Activated T-cell treated with anti-CD3 and anti-CD28 coated beads, Interleukin-2, amount 50 U/mL, for 24 hours (primary cell): ENCODE results near the gene EPHB3.

Experiments
- DNase-seq: peaks from one replicate; pipeline ENCODE4 v3.0.0-alpha.2; 2020
- H3K27ac Mint-ChIP-seq: 2 replicates; pipeline ENCODE4 v1.8.0; 2020; ENCODE audit warnings: mild to moderate bottlenecking, mixed read lengths
- H3K27me3 Mint-ChIP-seq: 2 replicates; pipeline ENCODE4 v1.8.0; 2020; ENCODE audit warnings: mixed read lengths
- H3K36me3 Mint-ChIP-seq: 2 replicates; pipeline ENCODE4 v1.8.0; 2020; ENCODE audit warnings: low read depth, mixed read lengths
- H3K4me1 Mint-ChIP-seq: 2 replicates; pipeline ENCODE4 v1.8.0; 2020; ENCODE audit warnings: low read depth, mixed read lengths
- H3K4me3 Mint-ChIP-seq: 2 replicates; pipeline ENCODE4 v1.8.0; 2020; ENCODE audit warnings: mild to moderate bottlenecking, moderate library complexity, mixed read lengths
- H3K9me3 Mint-ChIP-seq: 2 replicates; pipeline ENCODE4 v1.8.0; 2020; ENCODE audit warnings: mixed read lengths

EPHB3 gene

DNA sequence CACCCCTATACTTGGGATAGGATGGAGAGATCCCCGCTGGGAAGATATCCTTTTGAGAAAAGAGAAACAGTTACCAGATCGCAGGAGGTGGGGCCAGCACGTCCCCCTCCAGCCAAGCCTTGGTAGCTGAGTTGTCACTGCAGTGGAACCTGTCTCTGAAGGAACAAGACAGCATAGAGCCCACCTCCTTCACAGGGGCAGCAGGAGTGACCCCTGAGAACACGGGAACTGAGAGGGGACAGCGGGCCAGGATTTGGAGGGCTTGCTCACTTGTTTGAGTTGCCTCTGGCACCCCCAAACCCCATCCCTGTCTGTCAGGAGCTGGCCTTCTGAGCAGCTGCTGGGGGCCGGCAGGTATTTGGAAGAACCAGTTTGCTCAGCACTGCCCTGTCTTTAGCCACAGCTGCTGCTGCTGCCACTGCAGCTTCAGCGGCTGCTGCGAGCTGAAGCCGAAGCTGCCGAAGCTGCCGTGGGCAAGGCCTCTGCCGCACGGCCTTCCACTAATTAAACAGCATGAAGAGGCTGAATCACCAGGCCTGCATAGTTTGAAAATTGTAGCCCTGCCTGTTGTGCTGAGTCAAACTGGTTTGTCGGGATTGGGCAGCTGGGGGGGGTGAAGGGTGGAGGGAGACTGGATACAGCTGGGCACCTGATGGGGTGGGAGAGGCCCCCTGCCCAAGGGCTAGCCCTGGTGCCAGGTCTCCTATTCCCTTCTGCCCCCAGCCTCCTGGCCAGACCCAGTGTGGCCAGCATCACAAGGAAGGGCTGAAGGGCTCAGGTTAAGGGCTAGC, 4.0 kb downstream of the EPHB3 start:
- DNase-seq = no peak
- peaks cover 13% of the 10 kb centered on the region for H3K4me1 Mint-ChIP-seq
- peaks cover 69% of the 10 kb centered on the region for H3K27me3 Mint-ChIP-seq

GRCh38 chr3:184566441-184567414, 5.1 kb downstream of the EPHB3 start:
- Mint-ChIP-seq H3K9me3 (no peaks in the 10 kb centered on the region), H3K4me3 (no peak overlapping the region), H3K4me1 (peaks cover 5% of the 10 kb centered on the region), H3K27ac (no peak overlapping the region), H3K27me3 (peaks cover 67% of the 10 kb centered on the region), H3K36me3 (no peaks in the 10 kb centered on the region)
- DNase-seq = no peak

More for the DNA sequence above, 4.0 kb downstream of the EPHB3 start:
- H3K27ac Mint-ChIP-seq = no peak overlapping the region
- no peaks in the 10 kb centered on the region for H3K36me3 Mint-ChIP-seq
- no peak overlapping the region for H3K4me3 Mint-ChIP-seq
- H3K9me3 Mint-ChIP-seq = no peaks in the 10 kb centered on the region

DNA sequence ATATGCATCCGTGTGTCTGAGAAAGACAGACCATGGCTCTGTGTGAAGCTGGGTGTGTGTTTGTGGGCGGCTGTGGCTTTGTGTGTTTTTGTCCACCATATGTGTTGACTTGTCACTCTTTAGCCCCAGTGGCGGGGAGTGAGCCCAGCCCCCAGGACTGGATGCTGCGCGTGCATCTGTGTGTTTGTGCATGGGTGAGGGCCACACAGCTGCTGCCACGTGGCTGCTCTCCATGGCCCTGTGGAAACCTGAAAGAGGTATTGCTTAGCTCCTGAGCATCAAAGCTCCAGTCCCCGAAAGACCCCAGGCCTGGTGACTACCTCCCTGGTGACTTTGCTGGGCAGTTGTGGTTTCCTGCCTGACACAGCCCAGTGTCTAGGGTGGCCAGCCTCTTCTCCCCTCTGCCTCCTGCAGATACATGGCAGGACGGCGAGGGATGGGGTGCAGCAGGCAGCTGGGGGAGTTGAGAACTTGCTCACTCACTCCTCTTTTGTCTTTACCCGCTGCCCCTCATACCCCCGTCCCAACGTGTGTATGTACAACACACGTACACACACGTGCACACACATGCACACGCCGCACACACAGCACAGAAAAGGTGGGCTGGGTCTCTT, 6.5 kb downstream of the EPHB3 start:
- Mint-ChIP-seq H3K36me3 (no peaks in the 10 kb centered on the region), H3K9me3 (no peaks in the 10 kb centered on the region), H3K4me3 (no peak overlapping the region), H3K4me1 (peaks cover 5% of the 10 kb centered on the region), H3K27me3 (peaks cover 72% of the 10 kb centered on the region), H3K27ac (no peak overlapping the region)
- no peak for DNase-seq

- H3K27ac Mint-ChIP-seq = no peak overlapping the region
- H3K4me1 Mint-ChIP-seq = peaks cover 5% of the 10 kb centered on the region
- no peak for DNase-seq
- no peaks in the 10 kb centered on the region for H3K9me3 Mint-ChIP-seq
- peaks cover 67% of the 10 kb centered on the region for H3K27me3 Mint-ChIP-seq
- peak overlapping the region; percentile 20 for H3K4me3 Mint-ChIP-seq
- no peaks in the 10 kb centered on the region for H3K36me3 Mint-ChIP-seq
Observed at GRCh38 chr3:184568560-184568923, 7.0 kb downstream of the EPHB3 start.

DNA sequence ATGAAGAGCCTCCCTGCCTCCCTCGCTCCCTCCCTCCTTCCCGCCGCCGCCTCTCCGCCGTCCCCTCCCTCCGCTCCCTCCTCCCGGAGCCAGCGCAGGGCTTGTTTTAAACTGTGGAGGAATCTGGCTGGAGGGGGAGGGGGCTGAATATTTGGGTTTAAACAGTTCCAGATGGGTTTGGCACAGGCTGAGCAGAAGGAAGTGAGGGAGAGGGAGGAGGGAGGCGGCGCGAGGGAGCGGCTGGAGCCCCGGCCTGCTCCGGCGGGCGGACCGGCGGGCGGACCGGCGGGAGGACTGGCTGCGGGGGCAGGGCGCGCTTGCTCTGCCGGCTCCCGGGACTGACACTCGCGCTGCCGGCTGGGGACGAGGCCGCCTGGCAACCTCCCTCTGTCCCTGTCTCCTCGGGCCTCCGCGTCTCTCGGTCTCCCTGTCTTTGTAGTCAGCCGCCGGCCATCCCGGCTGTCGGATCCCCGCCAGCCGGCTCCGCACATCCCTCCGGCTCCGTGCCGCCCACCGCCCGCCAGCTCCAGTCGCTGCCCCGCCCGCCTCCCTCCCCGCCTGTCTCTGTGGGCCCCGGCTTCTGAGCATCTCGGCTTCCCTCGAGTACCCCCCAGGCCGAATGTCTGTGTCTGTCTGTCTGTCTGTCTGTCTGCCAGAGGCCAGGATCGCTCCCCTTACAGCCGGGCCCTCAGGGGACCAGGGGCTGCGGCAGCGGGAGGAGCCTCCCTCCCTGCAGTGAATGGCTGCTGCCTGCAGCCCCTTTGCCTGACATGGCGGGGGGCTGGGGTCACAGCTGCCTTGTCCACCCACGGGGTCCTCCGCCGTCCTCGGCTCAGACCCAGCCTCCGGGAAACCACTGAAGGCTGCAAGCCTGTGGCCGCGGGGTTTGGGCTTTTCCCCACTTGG, 7.6 kb downstream of the EPHB3 start:
- H3K36me3 Mint-ChIP-seq = no peaks in the 10 kb centered on the region
- no peaks in the 10 kb centered on the region for H3K9me3 Mint-ChIP-seq
- peaks cover 62% of the 10 kb centered on the region for H3K27me3 Mint-ChIP-seq
- peak; percentile 54 for DNase-seq
- no peak overlapping the region for H3K27ac Mint-ChIP-seq
- H3K4me3 Mint-ChIP-seq = peak overlapping the region; percentile 48
- H3K4me1 Mint-ChIP-seq = peaks cover 5% of the 10 kb centered on the region

DNA sequence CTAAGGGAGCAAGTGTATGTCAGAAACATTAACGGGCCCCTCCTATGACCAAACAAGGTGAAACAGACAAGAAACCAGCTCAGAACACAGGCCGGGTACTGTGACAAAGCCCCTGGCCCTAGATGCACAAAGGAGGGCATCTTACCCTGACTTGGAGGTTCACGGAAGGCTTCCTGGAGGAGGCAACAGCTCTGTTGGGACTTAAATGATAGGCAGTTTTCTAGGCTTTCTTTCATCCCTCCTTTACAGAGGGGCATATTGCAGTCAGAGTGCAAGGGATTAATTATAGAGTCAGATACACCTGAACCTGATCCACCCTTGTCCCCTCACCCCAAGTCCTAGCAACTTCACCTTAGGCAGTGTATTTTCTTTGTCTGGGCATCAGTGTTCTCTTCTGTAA, 8.4 kb downstream of the EPHB3 start:
- H3K4me3 Mint-ChIP-seq = no peak overlapping the region

DNA sequence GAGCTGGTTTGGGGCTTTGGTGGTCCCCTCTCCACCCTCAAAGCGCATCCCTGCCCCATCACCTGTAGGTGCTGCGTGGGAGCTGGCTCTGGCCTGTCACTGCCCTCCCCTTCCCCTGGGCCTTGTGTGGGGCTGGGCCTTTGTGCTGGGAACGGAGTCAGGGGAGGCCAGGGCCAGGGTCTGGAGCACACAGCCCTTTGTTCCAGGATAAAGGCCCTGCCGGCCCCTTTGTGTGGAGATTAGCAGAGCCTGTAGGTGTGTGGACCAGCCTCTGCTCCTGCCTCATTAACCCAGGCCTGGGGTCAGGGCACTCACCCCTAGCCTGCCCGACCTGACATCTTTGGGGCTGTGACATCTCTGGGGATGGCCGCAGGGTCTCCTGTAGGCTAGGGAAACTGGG, 8.9 kb downstream of the EPHB3 start:
- Mint-ChIP-seq H3K36me3 (no peaks in the 10 kb centered on the region), H3K9me3 (no peaks in the 10 kb centered on the region), H3K4me3 (no peak overlapping the region), H3K4me1 (peaks cover 5% of the 10 kb centered on the region), H3K27ac (no peak overlapping the region), H3K27me3 (peaks cover 53% of the 10 kb centered on the region)
- no peak for DNase-seq

More for the DNA sequence above, 8.4 kb downstream of the EPHB3 start:
- Mint-ChIP-seq H3K4me1 (peaks cover 5% of the 10 kb centered on the region), H3K9me3 (no peaks in the 10 kb centered on the region), H3K27me3 (peaks cover 57% of the 10 kb centered on the region), H3K36me3 (no peaks in the 10 kb centered on the region), H3K27ac (no peak overlapping the region)
- no peak for DNase-seq

GRCh38 chr3:184571750-184572377, 10.3 kb downstream of the EPHB3 start:
- no peak overlapping the region for H3K27ac Mint-ChIP-seq
- H3K9me3 Mint-ChIP-seq = no peaks in the 10 kb centered on the region
- no peak for DNase-seq
- no peaks in the 10 kb centered on the region for H3K36me3 Mint-ChIP-seq
- H3K4me1 Mint-ChIP-seq = peaks cover 5% of the 10 kb centered on the region
- H3K4me3 Mint-ChIP-seq = no peak overlapping the region
- H3K27me3 Mint-ChIP-seq = peaks cover 46% of the 10 kb centered on the region

DNA sequence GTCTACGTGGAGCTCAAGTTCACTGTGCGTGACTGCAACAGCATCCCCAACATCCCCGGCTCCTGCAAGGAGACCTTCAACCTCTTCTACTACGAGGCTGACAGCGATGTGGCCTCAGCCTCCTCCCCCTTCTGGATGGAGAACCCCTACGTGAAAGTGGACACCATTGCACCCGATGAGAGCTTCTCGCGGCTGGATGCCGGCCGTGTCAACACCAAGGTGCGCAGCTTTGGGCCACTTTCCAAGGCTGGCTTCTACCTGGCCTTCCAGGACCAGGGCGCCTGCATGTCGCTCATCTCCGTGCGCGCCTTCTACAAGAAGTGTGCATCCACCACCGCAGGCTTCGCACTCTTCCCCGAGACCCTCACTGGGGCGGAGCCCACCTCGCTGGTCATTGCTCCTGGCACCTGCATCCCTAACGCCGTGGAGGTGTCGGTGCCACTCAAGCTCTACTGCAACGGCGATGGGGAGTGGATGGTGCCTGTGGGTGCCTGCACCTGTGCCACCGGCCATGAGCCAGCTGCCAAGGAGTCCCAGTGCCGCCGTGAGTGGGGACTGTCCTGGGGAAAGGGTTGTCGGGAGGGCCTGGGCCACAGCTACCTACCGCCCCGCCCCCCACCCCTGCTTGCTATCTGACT, 11.2 kb downstream of the EPHB3 start:
- Mint-ChIP-seq H3K4me3 (no peak overlapping the region), H3K36me3 (no peaks in the 10 kb centered on the region), H3K27ac (no peak overlapping the region), H3K4me1 (peaks cover 5% of the 10 kb centered on the region), H3K9me3 (no peaks in the 10 kb centered on the region), H3K27me3 (peaks cover 41% of the 10 kb centered on the region)
- no peak for DNase-seq

DNA sequence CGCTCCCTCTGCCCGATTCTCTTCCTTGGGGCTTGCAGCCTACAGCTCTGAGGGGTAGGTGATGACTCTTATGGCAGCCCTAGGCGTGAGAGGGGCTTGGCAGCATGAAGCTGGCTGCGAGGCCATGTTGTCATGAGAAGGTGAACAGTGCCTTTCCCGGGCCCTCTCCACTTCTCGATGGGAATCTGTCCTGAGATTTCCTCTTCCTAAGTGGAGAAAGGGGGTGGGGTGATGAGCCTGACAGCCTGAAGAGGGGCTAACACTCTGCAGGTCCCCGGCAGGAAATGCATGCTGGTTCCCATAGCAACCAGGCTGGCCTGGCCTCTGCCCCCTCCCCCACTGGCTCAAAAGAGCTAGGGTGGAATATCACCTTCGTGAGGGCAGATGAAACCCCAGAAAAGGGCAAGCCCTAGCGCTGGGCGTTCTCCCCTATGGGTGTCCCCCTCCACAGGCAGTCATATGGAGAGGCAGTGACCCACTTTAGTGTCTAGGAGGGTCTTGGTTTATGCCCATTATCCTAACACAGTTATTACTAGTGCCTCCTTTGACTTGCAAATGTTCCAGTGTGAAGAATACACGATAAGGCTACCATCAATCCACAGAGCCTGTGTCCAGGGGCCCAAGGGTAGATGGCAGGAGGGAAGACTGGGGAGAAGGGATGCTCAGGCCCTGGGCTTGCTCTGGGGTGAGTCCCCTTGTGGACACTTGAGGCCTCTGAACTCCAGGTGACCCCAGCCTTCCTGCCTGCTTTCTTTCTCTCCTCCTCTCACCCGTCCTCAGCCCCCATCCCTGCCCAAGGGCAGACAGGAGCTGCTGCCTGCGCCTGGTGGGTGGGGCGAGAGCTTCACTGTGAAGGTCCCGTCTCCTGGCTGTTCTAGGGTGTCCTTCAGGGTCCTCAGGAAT, 13.2 kb downstream of the EPHB3 start:
- Mint-ChIP-seq H3K27me3 (peaks cover 25% of the 10 kb centered on the region), H3K9me3 (no peaks in the 10 kb centered on the region), H3K4me1 (no peaks in the 10 kb centered on the region), H3K36me3 (no peaks in the 10 kb centered on the region), H3K4me3 (no peak overlapping the region), H3K27ac (no peak overlapping the region)
- DNase-seq = no peak

- no peaks in the 10 kb centered on the region for H3K4me1 Mint-ChIP-seq
- H3K27ac Mint-ChIP-seq = no peak overlapping the region
- H3K36me3 Mint-ChIP-seq = no peaks in the 10 kb centered on the region
- H3K4me3 Mint-ChIP-seq = no peak overlapping the region
- peaks cover 16% of the 10 kb centered on the region for H3K27me3 Mint-ChIP-seq
- no peak for DNase-seq
- H3K9me3 Mint-ChIP-seq = no peaks in the 10 kb centered on the region
Observed at GRCh38 chr3:184575701-184576100, 14.1 kb downstream of the EPHB3 start.

- H3K27me3 Mint-ChIP-seq = peaks cover 11% of the 10 kb centered on the region
Observed at GRCh38 chr3:184576457-184577240, 15.1 kb downstream of the EPHB3 start.

More at GRCh38 chr3:184576457-184577240, 15.1 kb downstream of the EPHB3 start:
- no peak overlapping the region for H3K4me3 Mint-ChIP-seq
- H3K36me3 Mint-ChIP-seq = no peaks in the 10 kb centered on the region
- H3K27ac Mint-ChIP-seq = no peak overlapping the region
- H3K9me3 Mint-ChIP-seq = no peaks in the 10 kb centered on the region
- H3K4me1 Mint-ChIP-seq = no peaks in the 10 kb centered on the region
- DNase-seq = no peak
